ENCODE measurements around the gene TFDP2.

The TFDP2 gene

GRCh38 chr3:142159083-142159740 is 9.9 kb upstream of the TFDP2 start:
- no peak for TF ChIP-seq GABPA (IDR thresholded peaks at IDR 0.05; ENCODE audit: low read depth)
- TF ChIP-seq REST (IDR thresholded peaks at IDR 0.05; ENCODE audit: insufficient replicate concordance, low read depth) = no peak
- no peak for TF ChIP-seq SPI1 (IDR thresholded peaks at IDR 0.05; ENCODE audit: borderline replicate concordance, low read depth)
- no peak for TF ChIP-seq CTCF (IDR thresholded peaks at IDR 0.05; ENCODE audit: insufficient read depth, low read length)
- TF ChIP-seq POLR2AphosphoS5 (IDR thresholded peaks at IDR 0.05; ENCODE audit: low read depth) = no peak
- no peak for DNase-seq (ENCODE audit: low read depth in 1 of 2, low spot score in 1 of 2)
- Histone ChIP-seq H3K27ac (replicated peaks) (no peak overlapping the region), H3K27me3 (ENCODE audit: insufficient read depth, poor library complexity, severe bottlenecking) (no peaks in the 10 kb centered on the region), H3K4me3 (replicated peaks; ENCODE audit: insufficient read depth, low read length) (no peak overlapping the region)

GRCh38 chr3:142154186-142154585 is 4.8 kb upstream of the TFDP2 start:
- Histone ChIP-seq H3K27me3 (ENCODE audit: insufficient read depth, poor library complexity, severe bottlenecking) (no peaks in the 10 kb centered on the region), H3K4me3 (replicated peaks; ENCODE audit: insufficient read depth, low read length) (no peak overlapping the region), H3K27ac (replicated peaks) (no peak overlapping the region)
- no peak for DNase-seq (ENCODE audit: low read depth in 1 of 2, low spot score in 1 of 2)
- TF ChIP-seq REST (IDR thresholded peaks at IDR 0.05; ENCODE audit: insufficient replicate concordance, low read depth) (no peak), GABPA (IDR thresholded peaks at IDR 0.05; ENCODE audit: low read depth) (no peak), POLR2AphosphoS5 (IDR thresholded peaks at IDR 0.05; ENCODE audit: low read depth) (no peak), CTCF (IDR thresholded peaks at IDR 0.05; ENCODE audit: insufficient read depth, low read length) (no peak), SPI1 (IDR thresholded peaks at IDR 0.05; ENCODE audit: borderline replicate concordance, low read depth) (no peak)

- Histone ChIP-seq H3K4me3 (replicated peaks; ENCODE audit: insufficient read depth, low read length) (no peak overlapping the region), H3K27me3 (ENCODE audit: insufficient read depth, poor library complexity, severe bottlenecking) (no peaks in the 10 kb centered on the region), H3K27ac (replicated peaks) (no peak overlapping the region)
- peak in 1 of 2 experiments; percentile 15 for DNase-seq (ENCODE audit: low read depth in 1 of 2, low spot score in 1 of 2)
- TF ChIP-seq SPI1 (IDR thresholded peaks at IDR 0.05; ENCODE audit: borderline replicate concordance, low read depth) = no peak
Observed at GRCh38 chr3:142152384-142152783, 3.0 kb upstream of the TFDP2 start.

GRCh38 chr3:142151828-142152227 is 2.5 kb upstream of the TFDP2 start:
- no peak for DNase-seq (ENCODE audit: low read depth in 1 of 2, low spot score in 1 of 2)
- TF ChIP-seq REST (IDR thresholded peaks at IDR 0.05; ENCODE audit: insufficient replicate concordance, low read depth) (no peak), POLR2AphosphoS5 (IDR thresholded peaks at IDR 0.05; ENCODE audit: low read depth) (no peak), GABPA (IDR thresholded peaks at IDR 0.05; ENCODE audit: low read depth) (no peak), CTCF (IDR thresholded peaks at IDR 0.05; ENCODE audit: insufficient read depth, low read length) (no peak), SPI1 (IDR thresholded peaks at IDR 0.05; ENCODE audit: borderline replicate concordance, low read depth) (no peak)
- H3K27ac ChIP-seq (replicated peaks) = no peak overlapping the region
- no peak overlapping the region for H3K4me3 ChIP-seq (replicated peaks; ENCODE audit: insufficient read depth, low read length)
- H3K27me3 ChIP-seq (ENCODE audit: insufficient read depth, poor library complexity, severe bottlenecking) = no peaks in the 10 kb centered on the region
